Esophagus (tissue), 2 donors: Measurements from ENCODE around the gene HMGB2. TPM values are rescaled to one million over a fixed set of nuclear protein-coding genes. Genes with fewer than 3 reads are reported as not detected.

Source experiments
- H3K27ac ChIP-seq, 2 donors: one replicate each; pipeline ENCODE4 v1.5.1; 2013; ENCODE audit warnings: low read depth in 2 of 2, mild to moderate bottlenecking in 2 of 2, inconsistent platforms in 1 of 2, low read length in 1 of 2, moderate library complexity in 1 of 2
- H3K27me3 ChIP-seq, 2 donors: one replicate each; pipeline ENCODE4 v1.6.1; 2013; ENCODE audit warnings: low read length in 2 of 2, control low read depth in 1 of 2, mild to moderate bottlenecking in 1 of 2; ENCODE audit not compliant: insufficient read depth in 2 of 2, control insufficient read depth in 1 of 2
- H3K36me3 ChIP-seq, 2 donors: one replicate each; pipeline ENCODE4 v1.6.1; 2013; ENCODE audit warnings: low read length in 1 of 2; ENCODE audit not compliant: control insufficient read depth in 2 of 2, insufficient read depth in 2 of 2
- H3K4me1 ChIP-seq, 2 donors: one replicate each; pipeline ENCODE4 v1.6.1; 2013; ENCODE audit warnings: low read length in 1 of 2; ENCODE audit not compliant: control insufficient read depth in 2 of 2, insufficient read depth in 2 of 2
- H3K4me3 ChIP-seq, 2 donors: one replicate each; pipeline ENCODE4 v1.5.1; 2013; ENCODE audit warnings: low read length in 2 of 2, mild to moderate bottlenecking in 2 of 2, low read depth in 1 of 2, moderate library complexity in 1 of 2
- H3K9me3 ChIP-seq, 2 donors: one replicate each; pipeline ENCODE4 v1.6.1; 2013; ENCODE audit warnings: mild to moderate bottlenecking in 2 of 2, low read depth in 1 of 2, low read length in 1 of 2, moderate library complexity in 1 of 2; ENCODE audit not compliant: control insufficient read depth in 2 of 2, insufficient read depth in 1 of 2
- WGBS, 2 donors: extraction: QIAGEN DNeasy Blood & Tissue Kit; methylation state at CpG; one replicate each; pipeline ENCODE4 v1.1.7; 2013; 5-methylcytosine and 5-hydroxymethylcytosine counted together
- polyA plus RNA-seq, 2 donors: library from polyadenylated mRNA; stranded (reverse); fragments of 200-250 nt; gene quantifications; one replicate each; pipeline ENCODE4 v1.2.3, GENCODE V29; 2013
- donor health status: healthy with polysubstance abuse.
- donor health status: Bipolar disorder and iron deficiency.

HMGB2 gene
- 100 to 1,000 TPM; 156 to 240 TPM for polyA plus RNA-seq

- Histone ChIP-seq H3K36me3 (no peaks in the 10 kb centered on the region), H3K4me1 (no peaks in the 10 kb centered on the region), H3K4me3 (peak within 1 kb of the TSS; percentile 70 to 100), H3K27me3 (no peaks in the 10 kb centered on the region), H3K27ac (peak within 1 kb of the TSS; percentile 94 to 100), H3K9me3 (no peaks in the 10 kb centered on the region)
- WGBS, 2 donors, result 0% methylated on average over 61 of the region's 61 CpGs
Observed at GRCh38 chr4:173334085-173334890, at the start of gene HMGB2. Gene HMGB2 (minus strand): TSS chr4:173334358. CDS start chr4:173333649, 709 bp downstream.

GRCh38 chr4:173382349-173382748, 48.2 kb upstream of the HMGB2 start:
- H3K27me3 ChIP-seq, result no peaks in the 10 kb centered on the region
- no peaks in the 10 kb centered on the region for H3K36me3 ChIP-seq
- H3K4me1 ChIP-seq, result no peaks in the 10 kb centered on the region
- no peak overlapping the region for H3K4me3 ChIP-seq
- H3K9me3 ChIP-seq, result no peaks in the 10 kb centered on the region
- 95 to 96% methylated on average over 4 of the region's 4 CpGs for WGBS, 2 donors
- no peak overlapping the region for H3K27ac ChIP-seq

DNA sequence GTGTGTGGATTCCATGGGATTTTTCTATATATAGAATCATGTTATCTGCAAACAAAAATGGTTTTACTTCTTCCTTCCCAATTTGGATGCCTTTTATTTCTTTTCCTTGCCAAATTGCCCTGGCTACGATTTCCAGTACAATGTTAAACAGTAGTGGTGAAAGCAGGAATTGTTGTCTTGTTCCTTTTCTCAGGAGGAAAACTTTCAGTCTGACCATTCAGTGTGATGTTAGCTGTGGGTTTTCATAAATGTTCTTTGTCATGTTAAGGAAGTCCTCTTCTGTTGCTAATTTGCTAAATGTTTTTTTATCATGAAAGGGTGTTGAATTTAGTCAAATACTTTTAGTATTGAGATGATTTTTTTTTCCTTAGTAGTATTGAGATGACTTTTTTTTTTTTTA, 47.5 kb upstream of the HMGB2 start:
- Histone ChIP-seq H3K4me3 (no peak overlapping the region), H3K27me3 (no peaks in the 10 kb centered on the region), H3K9me3 (no peaks in the 10 kb centered on the region), H3K36me3 (no peaks in the 10 kb centered on the region), H3K27ac (no peak overlapping the region), H3K4me1 (no peaks in the 10 kb centered on the region)
- WGBS, 2 donors, result 52 to 54% methylated on average over 1 of the region's 1 CpG

DNA sequence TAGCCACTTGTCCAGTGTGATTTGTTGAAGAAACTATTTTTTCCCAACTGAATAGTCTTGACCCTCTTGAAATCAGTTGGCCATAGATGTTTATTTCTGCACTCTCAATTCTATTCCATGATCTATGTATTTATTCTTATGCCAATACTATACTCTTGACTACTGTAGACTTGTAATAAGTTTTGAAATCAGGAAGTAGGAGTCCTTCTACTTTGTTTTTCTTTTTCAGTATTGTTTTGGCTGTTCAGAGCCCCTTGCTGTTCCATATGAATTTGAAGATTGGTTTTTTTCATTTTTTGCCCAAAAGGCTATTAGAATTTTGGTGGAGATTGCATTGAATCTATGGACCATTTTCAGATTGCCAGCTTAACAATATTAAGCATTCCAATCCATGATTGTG, 46.8 kb upstream of the HMGB2 start:
- H3K27me3 ChIP-seq, result no peaks in the 10 kb centered on the region
- no peak overlapping the region for H3K27ac ChIP-seq
- H3K9me3 ChIP-seq, result no peaks in the 10 kb centered on the region
- H3K4me3 ChIP-seq, result no peak overlapping the region
- H3K4me1 ChIP-seq, result no peaks in the 10 kb centered on the region
- H3K36me3 ChIP-seq, result no peaks in the 10 kb centered on the region

DNA sequence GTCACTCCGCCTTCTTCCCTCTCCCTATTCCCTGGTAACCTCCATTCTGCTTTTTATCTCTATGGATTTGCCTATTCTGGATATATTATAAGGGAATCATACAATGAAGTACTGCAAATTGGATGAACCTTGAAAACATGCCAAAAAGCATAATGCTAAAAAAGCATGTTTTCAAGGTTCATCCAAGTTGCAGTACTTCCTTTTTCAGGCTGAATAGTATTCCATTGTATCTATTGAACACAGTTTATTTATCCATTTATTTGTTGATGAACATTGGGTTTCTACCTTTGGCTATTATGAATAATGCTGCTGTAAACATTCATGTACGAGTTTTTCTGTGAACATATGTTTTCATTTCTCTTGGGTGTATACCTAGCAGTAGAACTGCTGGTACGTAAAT, 45.8 kb upstream of the HMGB2 start:
- H3K27me3 ChIP-seq, result no peaks in the 10 kb centered on the region
- H3K4me1 ChIP-seq, result no peaks in the 10 kb centered on the region
- H3K27ac ChIP-seq, result no peak overlapping the region
- no peaks in the 10 kb centered on the region for H3K9me3 ChIP-seq
- no peaks in the 10 kb centered on the region for H3K36me3 ChIP-seq
- WGBS, 2 donors, result 94 to 97% methylated on average over 3 of the region's 3 CpGs
- H3K4me3 ChIP-seq, result no peak overlapping the region

DNA sequence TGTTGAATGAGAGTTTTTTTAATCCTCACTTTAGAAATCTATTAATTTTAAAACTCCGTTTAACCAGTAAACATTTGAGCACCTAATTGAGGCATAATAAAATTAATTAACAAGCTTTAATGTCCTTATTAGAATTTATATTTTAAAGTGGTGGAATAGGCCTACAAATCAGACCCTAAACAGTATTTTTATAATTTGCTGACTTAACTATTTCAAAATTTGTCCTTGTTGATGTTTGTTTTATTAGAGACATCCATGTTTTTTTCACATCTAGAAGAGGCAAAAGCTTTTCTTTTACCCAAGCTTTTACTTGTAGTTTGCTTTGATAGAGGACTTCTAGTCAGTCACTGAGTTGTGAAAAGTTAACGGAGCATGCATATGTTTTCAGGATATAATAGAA, 40.4 kb upstream of the HMGB2 start:
- no peak overlapping the region for H3K4me3 ChIP-seq
- WGBS, 2 donors, result 91% methylated on average over 2 of the region's 2 CpGs

GRCh38 chr4:173371292-173372192, 37.4 kb upstream of the HMGB2 start:
- Histone ChIP-seq H3K4me3 (peak overlapping the region; percentile 72 to 77), H3K9me3 (no peaks in the 10 kb centered on the region), H3K4me1 (peaks cover 0 to 2% of the 10 kb centered on the region in 2 donors), H3K36me3 (no peaks in the 10 kb centered on the region), H3K27ac (peak overlapping the region; percentile 85 to 88), H3K27me3 (no peaks in the 10 kb centered on the region)
- 0 to 1% methylated on average over 56 to 68 of the region's 68 CpGs for WGBS, 2 donors

More for the DNA sequence above, 40.4 kb upstream of the HMGB2 start:
- no peaks in the 10 kb centered on the region for H3K9me3 ChIP-seq
- no peaks in the 10 kb centered on the region for H3K36me3 ChIP-seq
- H3K27me3 ChIP-seq, result no peaks in the 10 kb centered on the region
- peaks cover 0 to 2% of the 10 kb centered on the region in 2 donors for H3K4me1 ChIP-seq
- no peak overlapping the region for H3K27ac ChIP-seq

- WGBS, 2 donors, result 0 to 1% methylated on average over 68 to 72 of the region's 72 CpGs
- H3K4me1 ChIP-seq, result peaks cover 0 to 2% of the 10 kb centered on the region in 2 donors
- no peaks in the 10 kb centered on the region for H3K27me3 ChIP-seq
- H3K27ac ChIP-seq, result peak within 1 kb of the TSS; percentile 99 to 100
- no peaks in the 10 kb centered on the region for H3K36me3 ChIP-seq
- H3K9me3 ChIP-seq, result no peaks in the 10 kb centered on the region
- peak within 1 kb of the TSS; percentile 72 to 77 for H3K4me3 ChIP-seq
Observed at GRCh38 chr4:173370477-173371291, 36.5 kb upstream of the HMGB2 start, which contains the start of gene SAP30. Gene SAP30 (plus strand): TSS chr4:173370954. CDS start chr4:173371183, 229 bp downstream.

- 0 to 1% methylated on average over 14 of the region's 14 CpGs for WGBS, 2 donors
- H3K4me1 ChIP-seq, result peaks cover 0 to 2% of the 10 kb centered on the region in 2 donors
- peak overlapping the region; percentile 99 to 100 for H3K27ac ChIP-seq
- H3K27me3 ChIP-seq, result no peaks in the 10 kb centered on the region
- H3K36me3 ChIP-seq, result no peaks in the 10 kb centered on the region
- no peaks in the 10 kb centered on the region for H3K9me3 ChIP-seq
- peak overlapping the region; percentile 65 to 72 for H3K4me3 ChIP-seq
Observed at GRCh38 chr4:173370130-173370476, 35.9 kb upstream of the HMGB2 start.
